ENCODE measurements around the gene LHFPL6.

- TF ChIP-seq TAF1 (IDR thresholded peaks at IDR 0.05; ENCODE audit: low read depth): no peak
- no peak for TF ChIP-seq TEAD4 (IDR thresholded peaks at IDR 0.05)
These were observed 272.5 kb downstream of the LHFPL6 start for GRCh38 chr13:39330504-39330903.
